AG04449 (cell line): ENCODE data around the gene PA2G4.

Experiments
- CTCF ChIA-PET: fragments of 350-600 bp; formaldehyde crosslinking; extraction: SDS; loops from one replicate; lab custom pipeline; 2021; ENCODE audit warnings: antibody characterized with exemption; lab: Yijun Ruan, JAX
- POLR2A ChIA-PET: fragments of 400-600, 350-600 bp; formaldehyde crosslinking; extraction: SDS; loops from one replicate; lab custom pipeline; 2020; ENCODE audit warnings: antibody characterized with exemption, inconsistent platforms; lab: Yijun Ruan, JAX
- DNase-seq: peaks from one replicate; pipeline ENCODE4 v3.0.0-alpha.2; 2010; ENCODE audit warnings: low read depth, low spot score
- H3K4me3 ChIP-seq: 2 replicates; pipeline ENCODE4 v1.5.1; 2011; ENCODE audit warnings: low read depth, mild to moderate bottlenecking, control low read depth, low read length
- CTCF ChIP-seq: IDR thresholded peaks from one replicate; pipeline ENCODE4 v1.5.1; 2011; ENCODE audit warnings: mild to moderate bottlenecking, moderate library complexity, low read length, control low read depth, inconsistent platforms; ENCODE audit not compliant: insufficient read depth; ENCODE audit errors: missing control alignments

PA2G4 gene

GRCh38 chr12:56143217-56143616 is 38.9 kb downstream of the PA2G4 start:
- TF ChIP-seq CTCF: no peak
- CTCF ChIA-PET: interaction anchor here (1.2 to 2.9 kb wide), 4 partner anchors 12 to 46 kb away, joined by 3 to 10 read pairs (median 6); partner anchors contain the start of genes ESYT1, SMARCC2 and ZC3H10
- no peak for DNase-seq
- no peak overlapping the region for H3K4me3 ChIP-seq
- POLR2A ChIA-PET: interaction anchor here (1.1 kb wide), 2 partner anchors 10 to 20 kb away, joined by 3 to 4 read pairs; no protein-coding TSS in a partner anchor

- ChIA-PET CTCF (interaction anchor here (0.9 to 2.2 kb wide), 5 partner anchors 11 to 46 kb away, joined by 3 to 7 read pairs (median 3); partner anchors contain the start of genes ESYT1 and SMARCC2), POLR2A (interaction anchor here (1.1 to 1.6 kb wide), 3 partner anchors 10 to 26 kb away, joined by 3 to 4 read pairs (median 3); partner anchors contain the start of gene ZC3H10)
- no peak for DNase-seq
- no peak for TF ChIP-seq CTCF
- H3K4me3 ChIP-seq: no peak overlapping the region
These were observed 39.5 kb downstream of the PA2G4 start for GRCh38 chr12:56143870-56144269.

- no peak overlapping the region for H3K4me3 ChIP-seq
- ChIA-PET CTCF (interaction anchor here (0.9 kb wide), 1 partner anchor 147 kb away, joined by 3 read pairs; no protein-coding TSS in a partner anchor), POLR2A (interaction anchor here (1.6 kb wide), 1 partner anchor 27 kb away, joined by 3 read pairs; the partner anchor contains the start of gene ZC3H10)
- TF ChIP-seq CTCF: no peak
- DNase-seq: no peak
These were observed 40.9 kb downstream of the PA2G4 start for GRCh38 chr12:56145217-56145616.

GRCh38 chr12:56146492-56147460 is 42.4 kb downstream of the PA2G4 start:
- ChIA-PET CTCF (no interaction called here), POLR2A (interaction anchor here (0.6 to 0.8 kb wide), 2 partner anchors 19 to 50 kb away, joined by 3 read pairs; partner anchors contain the start of gene ESYT1)
- TF ChIP-seq CTCF: no peak
- H3K4me3 ChIP-seq: no peak overlapping the region
- DNase-seq: no peak

- ChIA-PET POLR2A (interaction anchor here (0.7 kb wide), 1 partner anchor 33 kb away, joined by 4 read pairs; the partner anchor contains the start of gene ZC3H10), CTCF (interaction anchor here (0.6 to 1.3 kb wide), 3 partner anchors 22 to 138 kb away, joined by 3 to 7 read pairs (median 3); partner anchors contain the start of genes ESYT1 and SMARCC2)
- no peak for TF ChIP-seq CTCF
- no peak for DNase-seq
- H3K4me3 ChIP-seq: no peak overlapping the region
These were observed 46.2 kb downstream of the PA2G4 start for GRCh38 chr12:56150563-56150962.
